ENCODE data around the gene CDH24. TPM values are rescaled to one million over a fixed set of nuclear protein-coding genes. Genes with fewer than 3 reads are reported as not detected.

The CDH24 gene
- polyA plus RNA-seq, 2 of the 4 experiments (the other 2 are of a cell fraction), result 4.8 to 5.1 TPM

DNA sequence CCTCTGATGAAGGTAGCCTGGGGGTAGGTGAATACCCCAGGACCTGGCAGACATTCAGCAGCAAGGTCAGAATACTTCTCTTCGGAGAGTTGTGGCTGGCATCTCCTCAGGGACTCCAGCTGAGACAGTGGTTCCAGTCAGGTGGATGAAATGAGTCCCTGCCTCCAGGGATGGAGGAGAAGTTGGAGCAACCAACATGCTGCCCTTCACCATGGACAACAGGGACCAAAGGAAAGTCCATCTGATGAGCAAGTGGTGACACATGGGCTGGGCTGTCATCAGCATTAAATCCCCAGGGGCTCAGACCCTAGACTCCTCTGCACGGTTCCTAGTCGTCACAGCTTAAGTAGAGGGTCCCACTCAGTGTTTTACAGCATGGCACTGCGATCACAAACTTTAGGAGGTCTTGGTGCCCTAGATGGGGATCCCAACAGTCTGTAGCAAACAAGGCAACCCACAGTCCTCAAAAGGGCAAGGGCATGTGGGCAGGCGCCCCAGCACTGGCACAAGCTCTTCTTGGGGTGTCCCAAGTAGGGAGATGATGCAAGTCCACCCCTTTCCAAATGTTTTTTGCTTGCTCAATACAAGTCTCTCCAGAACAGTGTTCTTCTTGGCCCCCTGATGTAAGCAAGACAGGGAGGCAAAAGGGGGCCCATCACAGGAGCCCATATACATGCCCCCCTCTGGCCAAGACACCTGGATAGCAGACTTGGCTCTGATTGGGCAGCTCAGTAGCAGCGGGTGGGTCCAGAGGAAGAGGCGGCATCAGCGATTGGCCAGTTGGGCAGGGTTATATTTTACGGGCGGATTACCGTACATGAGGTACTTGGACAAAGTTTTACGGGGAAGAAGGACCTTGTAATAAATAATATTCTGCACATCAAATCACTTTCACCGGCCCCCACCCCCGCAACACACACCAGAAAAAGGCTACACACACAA, 10.8 kb upstream of the CDH24 start:
- H3K4me3 ChIP-seq, result no peak overlapping the region
- ATAC-seq (peak in 1 of 2 experiments; percentile 46; a peak in 3 of 6 replicates), FAIRE-seq (no peak), DNase-seq (ENCODE audit: low read depth in 1 of 2, low spot score in 1 of 2) (no peak)
- CTCF ChIA-PET, result interaction anchor here (0.5 to 33.8 kb wide), 42 partner anchors 9 to 511 kb away, joined by 3 to 1206 read pairs (median 5); partner anchors contain the start of genes ACIN1, AJUBA, C14orf119 and CDH24
- H3K4me2 ChIP-seq, result peak overlapping the region; percentile 44
- 0 out of 6 replicates have a peak overlapping the region, but pooled peaks of 1 of the 2 experiments have one; percentile 34 for H3K27ac ChIP-seq
- H3K9me3 ChIP-seq, result no peaks in the 10 kb centered on the region
- peaks cover 33% of the 10 kb centered on the region for H3K4me1 ChIP-seq
- POLR2A ChIA-PET, result interaction anchor here (0.5 to 1.6 kb wide), 5 partner anchors 10 to 1599 kb away, joined by 3 to 21 read pairs (median 4); partner anchors contain the start of genes ACIN1, BCL2L2 and C14orf119
- WGBS (ENCODE audit: missing lambda C conversion rate), result 72% methylated on average over 14 of the region's 14 CpGs
- TF ChIP-seq, protein P1, sequence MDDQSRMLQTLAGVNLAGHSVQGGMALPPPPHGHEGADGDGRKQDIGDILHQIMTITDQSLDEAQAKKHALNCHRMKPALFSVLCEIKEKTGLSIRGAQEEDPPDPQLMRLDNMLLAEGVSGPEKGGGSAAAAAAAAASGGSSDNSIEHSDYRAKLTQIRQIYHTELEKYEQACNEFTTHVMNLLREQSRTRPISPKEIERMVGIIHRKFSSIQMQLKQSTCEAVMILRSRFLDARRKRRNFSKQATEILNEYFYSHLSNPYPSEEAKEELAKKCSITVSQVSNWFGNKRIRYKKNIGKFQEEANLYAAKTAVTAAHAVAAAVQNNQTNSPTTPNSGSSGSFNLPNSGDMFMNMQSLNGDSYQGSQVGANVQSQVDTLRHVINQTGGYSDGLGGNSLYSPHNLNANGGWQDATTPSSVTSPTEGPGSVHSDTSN (IDR thresholded peaks at IDR 0.05), result no peak
- TF ChIP-seq ESRRA (IDR thresholded peaks at IDR 0.05; ENCODE audit: borderline replicate concordance, low read length) (no peak), POLR2A (IDR thresholded peaks at IDR 0.05; ENCODE audit: low read length) (no peak), ZFP36 (IDR thresholded peaks at IDR 0.05; ENCODE audit: borderline replicate concordance, partially characterized antibody) (no peak), FOSB (CRISPR knock-in tag; IDR thresholded peaks at IDR 0.05) (no peak), ATOH8 (CRISPR knock-in tag; IDR thresholded peaks at IDR 0.05; ENCODE audit: low read depth) (no peak), NPAS2 (CRISPR knock-in tag; IDR thresholded peaks at IDR 0.05; ENCODE audit: borderline replicate concordance) (no peak), RAD21 (conservative IDR thresholded peaks at IDR 0.05 in 1 of 2, IDR thresholded peaks at IDR 0.05 in 1 of 2) (no peak), EP300 (IDR thresholded peaks at IDR 0.05) (no peak), SREBF2 (IDR thresholded peaks at IDR 0.05) (no peak), CEBPB (IDR thresholded peaks at IDR 0.05) (no peak), KDM5A (IDR thresholded peaks at IDR 0.05) (no peak), BHLHE40 (IDR thresholded peaks at IDR 0.05; ENCODE audit: low read depth, low read length) (no peak), HOXB5 (CRISPR knock-in tag; IDR thresholded peaks at IDR 0.05) (no peak), RCOR1 (IDR thresholded peaks at IDR 0.05; ENCODE audit: low read depth, low read length) (no peak), ZNF302 (CRISPR knock-in tag; IDR thresholded peaks at IDR 0.05) (no peak), NFE2L2 (conservative IDR thresholded peaks at IDR 0.05; ENCODE audit: low read length) (no peak), GATA3 (IDR thresholded peaks at IDR 0.05; ENCODE audit: borderline replicate concordance) (no peak), HEYL (CRISPR knock-in tag; IDR thresholded peaks at IDR 0.05) (no peak)
- TF ChIP-seq, protein P2, sequence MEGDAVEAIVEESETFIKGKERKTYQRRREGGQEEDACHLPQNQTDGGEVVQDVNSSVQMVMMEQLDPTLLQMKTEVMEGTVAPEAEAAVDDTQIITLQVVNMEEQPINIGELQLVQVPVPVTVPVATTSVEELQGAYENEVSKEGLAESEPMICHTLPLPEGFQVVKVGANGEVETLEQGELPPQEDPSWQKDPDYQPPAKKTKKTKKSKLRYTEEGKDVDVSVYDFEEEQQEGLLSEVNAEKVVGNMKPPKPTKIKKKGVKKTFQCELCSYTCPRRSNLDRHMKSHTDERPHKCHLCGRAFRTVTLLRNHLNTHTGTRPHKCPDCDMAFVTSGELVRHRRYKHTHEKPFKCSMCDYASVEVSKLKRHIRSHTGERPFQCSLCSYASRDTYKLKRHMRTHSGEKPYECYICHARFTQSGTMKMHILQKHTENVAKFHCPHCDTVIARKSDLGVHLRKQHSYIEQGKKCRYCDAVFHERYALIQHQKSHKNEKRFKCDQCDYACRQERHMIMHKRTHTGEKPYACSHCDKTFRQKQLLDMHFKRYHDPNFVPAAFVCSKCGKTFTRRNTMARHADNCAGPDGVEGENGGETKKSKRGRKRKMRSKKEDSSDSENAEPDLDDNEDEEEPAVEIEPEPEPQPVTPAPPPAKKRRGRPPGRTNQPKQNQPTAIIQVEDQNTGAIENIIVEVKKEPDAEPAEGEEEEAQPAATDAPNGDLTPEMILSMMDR (IDR thresholded peaks at IDR 0.05), result no peak

DNA sequence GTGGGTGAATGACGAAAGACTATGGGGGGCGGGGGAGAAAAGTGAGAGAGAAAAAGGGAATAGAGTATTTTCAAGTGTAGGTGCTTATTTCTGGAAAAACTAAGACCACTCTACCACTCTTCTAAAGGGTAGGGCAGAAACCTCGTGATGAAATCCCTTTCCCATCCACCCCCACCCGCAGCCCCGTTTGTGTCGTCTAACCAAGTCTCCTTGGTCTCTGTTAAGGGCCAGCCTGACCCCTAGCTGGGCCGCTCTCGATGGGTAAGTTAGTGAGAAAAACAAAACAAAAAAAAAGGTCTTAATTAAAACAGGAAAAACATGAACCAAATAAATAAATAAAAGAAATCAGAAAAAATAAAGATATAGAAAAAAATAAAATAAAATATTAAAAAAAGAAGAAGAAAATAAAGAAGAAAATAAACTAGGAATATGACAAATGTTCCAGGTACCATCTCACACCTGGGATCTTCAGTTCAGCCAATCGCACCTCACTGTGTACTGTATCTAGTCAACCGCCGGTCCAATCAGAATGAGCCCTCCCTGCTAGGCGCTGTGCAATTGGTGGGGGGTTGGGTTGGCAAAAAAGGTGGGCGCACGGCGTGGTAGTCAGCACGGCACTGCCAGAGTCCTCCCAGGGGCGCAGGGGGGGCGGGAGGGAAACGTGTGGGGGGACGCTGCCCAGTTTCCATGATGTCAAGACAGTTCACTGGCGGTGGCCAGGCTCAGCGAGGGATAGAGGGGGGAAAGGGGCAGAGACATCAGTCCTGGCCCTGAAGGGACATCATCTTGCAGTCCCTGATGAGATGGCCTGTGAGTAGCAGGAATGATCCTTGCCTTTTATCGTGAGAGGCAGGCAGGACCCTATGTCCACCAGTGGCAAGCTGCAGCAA, 9.8 kb upstream of the CDH24 start:
- H3K27ac ChIP-seq, result no peak overlapping the region
- TF ChIP-seq USF2 (IDR thresholded peaks at IDR 0.05) (no peak), SMC3 (IDR thresholded peaks at IDR 0.05) (no peak), PHF8 (IDR thresholded peaks at IDR 0.05; ENCODE audit: borderline replicate concordance, low read depth) (no peak), REST (IDR thresholded peaks at IDR 0.05) (no peak)
- TF ChIP-seq, protein P3, sequence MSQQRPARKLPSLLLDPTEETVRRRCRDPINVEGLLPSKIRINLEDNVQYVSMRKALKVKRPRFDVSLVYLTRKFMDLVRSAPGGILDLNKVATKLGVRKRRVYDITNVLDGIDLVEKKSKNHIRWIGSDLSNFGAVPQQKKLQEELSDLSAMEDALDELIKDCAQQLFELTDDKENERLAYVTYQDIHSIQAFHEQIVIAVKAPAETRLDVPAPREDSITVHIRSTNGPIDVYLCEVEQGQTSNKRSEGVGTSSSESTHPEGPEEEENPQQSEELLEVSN (IDR thresholded peaks at IDR 0.05; ENCODE audit: borderline replicate concordance, low read depth), result no peak

More for the DNA sequence above, 9.8 kb upstream of the CDH24 start:
- POLR2A ChIA-PET, result no interaction called here
- peaks cover 40% of the 10 kb centered on the region for H3K4me1 ChIP-seq
- ATAC-seq, result no peak
- DNase-seq (ENCODE audit: low read depth in 1 of 2, low spot score in 1 of 2), result no peak
- CTCF ChIA-PET, result interaction anchor here (1.2 to 33.8 kb wide), 14 partner anchors 8 to 510 kb away, joined by 3 to 1206 read pairs (median 22); partner anchors contain the start of genes ACIN1, AJUBA, C14orf119 and CDH24
- H3K9me3 ChIP-seq, result no peaks in the 10 kb centered on the region
- 93% methylated on average over 19 of the region's 23 CpGs for WGBS (ENCODE audit: missing lambda C conversion rate)
- no peak overlapping the region for H3K4me2 ChIP-seq
- no peak overlapping the region for H3K4me3 ChIP-seq
- no peak for FAIRE-seq

Measured in A549 (cell line).